SU-DHL-6 (cell line): Measurements from ENCODE around the gene PARVB.

Experiments
- H2AFZ ChIP-seq: fragments of 200-600 bp; sonication (generic); 2 replicates; pipeline ENCODE4 v1.6.1; 2014; ENCODE audit warnings: low read depth, mild to moderate bottlenecking, moderate library complexity, mixed read lengths, antibody characterized with exemption, low read length; ENCODE audit not compliant: severe bottlenecking
- H3F3A ChIP-seq: fragments of 200-600 bp; shearing (Covaris generic); 2 replicates; pipeline ENCODE4 v1.6.0; 2016; ENCODE audit warnings: antibody characterized with exemption, mild to moderate bottlenecking; ENCODE audit not compliant: insufficient read depth
- H3K27ac ChIP-seq: fragments of 200-600 bp; sonication (generic); 2 replicates; pipeline ENCODE4 v1.5.1; 2016; ENCODE audit warnings: low read depth, mild to moderate bottlenecking, low read length, moderate library complexity, mixed read lengths
- H3K27me3 ChIP-seq: fragments of 200-600 bp; sonication (generic), shearing (Covaris generic); 2 replicates; pipeline ENCODE4 v1.6.0; 2014; ENCODE audit warnings: mild to moderate bottlenecking, low read length
- H3K36me3 ChIP-seq: fragments of 200-600 bp; sonication (generic); 2 replicates; pipeline ENCODE4 v1.6.1; 2014; ENCODE audit warnings: mild to moderate bottlenecking, low read length, mixed read lengths
- H3K4me2 ChIP-seq: fragments of 300-600, 200-600 bp; shearing (Covaris generic), sonication (generic); 2 replicates; pipeline ENCODE4 v1.6.0; 2014; ENCODE audit warnings: low read length, low read depth, mild to moderate bottlenecking; ENCODE audit not compliant: poor library complexity, severe bottlenecking
- H3K4me3 ChIP-seq: fragments of 200-600 bp; sonication (generic); 2 replicates; pipeline ENCODE4 v1.5.1; 2014; ENCODE audit warnings: antibody characterized with exemption, low read length, mild to moderate bottlenecking, mixed read lengths; ENCODE audit not compliant: insufficient read depth, poor library complexity, severe bottlenecking
- H3K79me2 ChIP-seq: fragments of 200-600 bp; sonication (generic); 2 replicates; pipeline ENCODE4 v1.6.1; 2014; ENCODE audit warnings: mild to moderate bottlenecking, low read length, moderate library complexity; ENCODE audit not compliant: insufficient read depth
- H3K9ac ChIP-seq: fragments of 200-600 bp; sonication (generic); 2 replicates; pipeline ENCODE4 v1.7.0; 2014; ENCODE audit warnings: mild to moderate bottlenecking, low read length
- H3K9me2 ChIP-seq: fragments of 200-600 bp; sonication (generic); replicated peaks from 2 replicates; pipeline ENCODE4 v1.6.1; 2014; ENCODE audit warnings: low read length; ENCODE audit not compliant: insufficient read depth
- H3K9me3 ChIP-seq: fragments of 200-600 bp; sonication (generic); 2 replicates; pipeline ENCODE4 v1.6.1; 2014; ENCODE audit warnings: low read length, mixed read lengths; ENCODE audit not compliant: insufficient read depth
- H4K20me1 ChIP-seq: fragments of 200-600 bp; sonication (generic); 2 replicates; pipeline ENCODE4 v1.6.1; 2014; ENCODE audit warnings: low read depth, mild to moderate bottlenecking, antibody characterized with exemption, low read length, moderate library complexity, mixed read lengths
- CTCF ChIP-seq: fragments of 200-600 bp; sonication (generic); IDR thresholded peaks from one replicate; pipeline ENCODE4 v1.5.1; 2017; ENCODE audit warnings: antibody characterized with exemption, mild to moderate bottlenecking, low read length, moderate library complexity; ENCODE audit not compliant: insufficient read depth, poor library complexity, severe bottlenecking
- EZH2phosphoT487 ChIP-seq: fragments of 200-600 bp; sonication (generic), shearing (Covaris generic); conservative IDR thresholded peaks from 2 replicates; pipeline ENCODE4 v1.6.1; 2018; ENCODE audit warnings: mild to moderate bottlenecking, antibody characterized with exemption, low read length, moderate library complexity, mixed read lengths

PARVB gene

GRCh38 chr22:44170470-44170869 lies 146.4 kb downstream of the PARVB start:
- H3K27ac ChIP-seq, result no peak overlapping the region
- H3K79me2 ChIP-seq, result no peaks in the 10 kb centered on the region
- H3K36me3 ChIP-seq, result no peaks in the 10 kb centered on the region
- H3K9me2 ChIP-seq, result no peaks in the 10 kb centered on the region
- H3K4me3 ChIP-seq, result no peak overlapping the region
- no peaks in the 10 kb centered on the region for H4K20me1 ChIP-seq
- H3K4me2 ChIP-seq, result no peak overlapping the region
- TF ChIP-seq EZH2phosphoT487 (no peak), CTCF (no peak)
- no peaks in the 10 kb centered on the region for H3F3A ChIP-seq
- no peaks in the 10 kb centered on the region for H3K27me3 ChIP-seq
- no peak overlapping the region for H3K9ac ChIP-seq
- no peak overlapping the region for H2AFZ ChIP-seq
- no peaks in the 10 kb centered on the region for H3K9me3 ChIP-seq

DNA sequence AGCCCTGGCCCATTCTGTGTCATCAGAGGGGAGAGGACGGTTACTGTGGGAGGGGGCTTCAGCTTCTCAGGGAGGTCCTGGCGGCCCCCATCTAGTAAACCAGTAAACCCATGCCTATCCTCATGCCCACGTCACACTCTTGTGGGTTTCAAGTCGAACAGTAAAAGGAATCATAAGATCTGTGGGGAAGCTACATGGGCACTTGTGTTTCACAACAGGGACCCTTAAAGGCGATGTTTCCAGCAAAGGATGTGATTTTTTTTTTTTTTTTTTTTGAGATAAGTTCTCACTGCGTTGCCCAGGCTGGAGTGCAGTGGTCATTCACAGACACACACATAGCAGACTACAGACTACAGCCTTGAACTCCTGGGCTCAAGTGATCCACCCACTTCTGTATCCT lies 147.5 kb downstream of the PARVB start:
- no peak overlapping the region for H2AFZ ChIP-seq

DNA sequence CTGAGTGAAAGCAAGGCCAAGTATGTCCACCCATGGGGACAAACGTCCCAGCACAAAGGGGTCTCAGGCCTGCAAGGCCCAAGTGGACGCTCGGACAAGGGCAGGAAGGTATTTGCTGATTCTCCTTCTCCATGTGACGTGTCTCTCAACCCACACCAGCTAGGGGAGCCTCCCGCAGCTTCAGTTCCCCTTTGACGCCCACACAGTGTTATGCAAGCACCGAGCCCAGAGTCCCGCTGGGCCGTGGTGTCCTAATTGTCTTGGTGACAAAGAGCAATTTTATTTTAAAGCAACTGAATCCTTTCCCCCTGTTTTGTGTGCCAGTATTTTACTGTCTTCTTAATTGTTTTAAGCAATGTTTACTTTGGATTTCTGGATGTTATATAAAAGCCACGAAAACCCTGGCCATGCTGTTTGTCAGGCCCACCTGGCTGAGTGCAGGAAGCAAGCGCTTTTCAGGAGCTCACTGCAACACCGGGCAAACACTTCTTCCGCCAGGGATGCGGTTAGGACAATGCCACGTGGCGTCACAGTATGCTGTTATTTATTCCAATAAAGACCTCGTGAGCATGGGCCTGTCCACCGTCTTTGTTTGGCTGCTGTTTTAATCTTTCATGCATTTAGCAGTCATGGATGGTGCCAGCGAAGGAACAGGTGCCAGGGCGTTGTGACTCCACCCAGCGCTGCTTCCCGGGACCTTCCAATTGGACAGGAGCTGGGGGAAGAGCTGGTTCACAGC lies 148.4 kb downstream of the PARVB start:
- H3K27ac ChIP-seq, result no peak overlapping the region
- no peak overlapping the region for H3K9ac ChIP-seq

More for the DNA sequence above, 147.5 kb downstream of the PARVB start:
- Histone ChIP-seq H3K79me2 (no peaks in the 10 kb centered on the region), H3K36me3 (no peaks in the 10 kb centered on the region), H3K27ac (no peak overlapping the region), H3K27me3 (no peaks in the 10 kb centered on the region), H3K4me3 (no peak overlapping the region), H3K9me2 (no peaks in the 10 kb centered on the region), H3K9ac (no peak overlapping the region), H3K9me3 (no peaks in the 10 kb centered on the region), H4K20me1 (no peaks in the 10 kb centered on the region), H3K4me2 (no peak overlapping the region), H3F3A (no peaks in the 10 kb centered on the region)
- TF ChIP-seq EZH2phosphoT487 (no peak), CTCF (no peak)

More for the DNA sequence above, 148.4 kb downstream of the PARVB start:
- Histone ChIP-seq H3K4me3 (no peak overlapping the region), H2AFZ (no peak overlapping the region), H3K36me3 (no peaks in the 10 kb centered on the region), H3K79me2 (no peaks in the 10 kb centered on the region), H3K27me3 (no peaks in the 10 kb centered on the region), H3K9me3 (no peaks in the 10 kb centered on the region), H4K20me1 (no peaks in the 10 kb centered on the region), H3K4me2 (no peak overlapping the region), H3K9me2 (no peaks in the 10 kb centered on the region), H3F3A (no peaks in the 10 kb centered on the region)
- TF ChIP-seq CTCF (no peak), EZH2phosphoT487 (no peak)
